ENCODE data around the gene STX18.
"Not testable (repeated sequence)": the region's sequence is repeated elsewhere in the genome, so short reads cannot be mapped to it uniquely, and the experiment has no call there.

STX18 gene

DNA sequence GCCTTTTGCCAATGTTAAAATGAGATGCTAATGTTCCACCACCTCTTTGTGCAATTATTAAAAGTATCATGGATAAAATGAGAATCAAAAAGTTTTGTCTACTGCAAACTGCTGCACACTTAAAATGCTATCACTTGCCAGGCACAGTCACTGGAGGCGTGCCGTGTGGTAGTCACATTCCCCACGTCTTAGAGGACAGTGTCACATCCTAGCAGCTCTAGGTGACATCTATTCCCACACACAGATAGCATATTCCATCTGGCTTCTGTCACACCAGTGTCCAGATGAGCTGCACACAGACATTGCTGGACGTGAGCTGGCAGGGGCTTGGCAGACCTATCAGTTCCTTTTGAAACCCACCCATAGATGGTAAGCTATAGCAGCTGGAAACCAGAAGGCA, 107.9 kb downstream of the STX18 start:
- no peak for DNase-seq

DNA sequence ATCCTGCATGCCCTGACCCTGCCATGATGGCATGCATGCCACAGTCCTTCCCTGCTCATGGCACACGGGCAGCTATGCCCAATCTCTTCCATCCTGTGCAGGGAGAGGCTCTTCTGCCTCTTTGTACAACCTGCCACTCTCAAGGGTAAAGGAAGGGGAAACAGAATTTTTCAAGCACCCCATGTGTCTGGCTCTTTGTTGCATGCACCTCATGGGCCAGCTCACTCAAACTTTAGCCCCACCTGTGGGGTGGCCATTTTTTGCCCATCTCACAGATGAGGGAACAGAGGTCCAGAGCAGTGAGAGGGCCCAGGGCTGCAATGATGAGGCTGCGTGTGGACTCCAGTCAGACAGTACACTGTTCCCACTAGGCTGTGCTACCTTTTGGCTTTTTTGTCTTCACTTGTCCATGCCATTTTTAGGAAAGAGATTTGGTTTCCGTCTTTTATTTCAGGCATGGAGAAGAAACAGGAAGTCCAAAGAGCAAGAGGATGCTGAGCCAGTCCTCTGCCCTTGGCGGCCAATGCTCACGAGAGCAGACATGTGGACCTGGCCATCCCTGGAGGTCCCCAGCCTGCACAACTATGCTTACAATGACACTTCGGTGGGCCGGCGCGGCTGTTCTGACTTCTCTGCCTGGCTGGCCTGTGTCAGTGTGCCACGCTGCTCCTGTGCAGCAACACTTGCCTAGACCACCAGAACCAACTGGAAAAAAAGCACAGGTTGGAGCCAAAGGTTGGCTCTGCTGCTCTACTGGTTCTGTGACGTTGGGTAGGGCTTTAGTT, 109.3 kb downstream of the STX18 start:
- DNase-seq, result no peak

DNA sequence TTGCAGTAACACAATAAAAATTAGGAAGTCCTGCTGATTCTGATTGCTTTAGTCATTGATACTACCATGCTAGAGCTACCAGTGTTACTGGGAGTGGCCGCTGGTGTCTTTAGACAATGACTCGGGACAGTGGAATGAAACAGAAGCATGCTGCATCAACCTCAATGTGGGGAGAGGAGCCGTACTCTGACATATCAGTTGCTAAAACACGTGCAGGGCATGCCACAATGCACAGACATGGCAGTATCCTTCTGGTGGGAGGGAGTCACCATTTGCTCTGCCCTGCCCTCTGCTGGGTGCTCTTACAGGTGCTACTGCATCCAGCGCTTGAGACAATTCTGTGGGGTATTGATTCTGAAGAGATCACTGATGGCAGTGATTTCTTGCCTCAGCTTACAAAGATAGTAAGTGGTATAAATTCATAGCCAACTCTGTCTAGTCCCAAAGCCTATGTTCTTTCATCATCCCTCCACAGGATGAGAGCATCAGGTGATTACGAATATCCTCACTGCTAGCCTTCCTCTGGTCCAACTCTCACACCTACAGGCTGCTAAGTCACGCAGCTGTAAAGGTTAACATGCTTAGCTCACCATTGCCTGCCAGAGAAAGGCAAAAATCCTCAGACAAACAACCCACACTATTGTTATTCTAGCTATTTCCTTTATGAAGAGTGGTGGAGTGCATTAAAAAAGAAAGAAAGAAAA, 111.2 kb downstream of the STX18 start:
- DNase-seq, result peak; percentile 44 to 47

DNA sequence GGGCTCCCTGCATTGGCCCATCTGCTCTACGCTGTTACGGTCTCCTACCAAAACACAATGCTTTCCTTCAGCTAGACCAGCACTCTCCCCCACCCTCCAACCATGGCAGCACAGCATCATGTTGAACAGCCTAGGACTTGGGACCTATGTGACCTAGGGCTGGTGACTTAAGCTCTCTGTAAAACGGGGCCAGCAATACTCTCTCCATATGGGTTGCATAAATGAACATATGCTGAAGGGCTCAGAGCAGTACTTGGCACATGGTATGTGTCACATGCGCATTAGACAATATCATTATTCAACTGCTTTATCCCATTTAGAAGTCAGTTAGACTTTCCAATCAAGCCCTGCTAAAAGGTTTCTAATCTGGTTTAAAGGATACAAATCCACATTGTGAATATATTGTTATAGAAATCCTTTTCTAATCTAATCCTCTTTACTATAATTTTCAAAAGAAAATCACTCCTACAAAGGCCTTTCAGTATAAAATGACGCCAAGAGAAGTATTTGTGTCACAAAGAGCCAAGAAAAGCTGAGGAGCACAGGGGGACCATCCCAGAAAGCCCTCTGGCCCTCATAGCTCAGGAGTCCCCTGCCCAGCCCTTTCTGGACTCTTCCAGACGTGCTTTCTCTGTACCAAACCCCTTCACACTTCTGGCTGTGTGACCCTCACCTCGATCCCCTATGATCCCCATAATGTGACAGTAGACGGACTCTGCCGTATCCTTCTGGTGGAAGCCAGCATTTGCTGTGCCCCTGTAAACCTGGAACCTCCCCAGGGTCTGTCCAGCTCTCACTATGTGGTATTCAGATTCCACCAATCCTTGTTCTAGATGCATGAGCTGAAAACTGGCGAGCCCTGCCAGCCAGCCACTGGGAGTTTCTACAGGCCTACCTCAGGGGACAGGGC, 112.6 kb downstream of the STX18 start:
- DNase-seq, result no peak

DNA sequence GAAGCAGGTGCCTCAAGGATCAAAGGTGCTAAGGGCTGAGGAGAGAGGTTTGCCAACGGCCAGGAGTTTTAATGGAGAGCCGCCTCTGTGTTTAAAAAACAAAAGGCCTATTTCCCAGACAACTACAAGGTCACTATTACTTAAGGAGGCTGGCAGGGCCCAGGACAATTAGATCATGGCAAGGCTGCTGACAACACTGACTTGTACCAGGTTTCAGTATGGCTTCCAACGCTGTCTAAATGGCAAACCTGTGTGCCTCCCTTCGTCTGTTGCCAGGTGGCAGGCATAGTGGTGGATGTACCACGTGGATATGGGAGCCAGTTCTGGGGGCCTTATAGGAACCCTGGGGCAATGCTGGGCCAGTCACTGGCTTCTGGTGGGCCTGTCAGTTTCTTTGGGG, 114.0 kb downstream of the STX18 start:
- DNase-seq, result no peak

DNA sequence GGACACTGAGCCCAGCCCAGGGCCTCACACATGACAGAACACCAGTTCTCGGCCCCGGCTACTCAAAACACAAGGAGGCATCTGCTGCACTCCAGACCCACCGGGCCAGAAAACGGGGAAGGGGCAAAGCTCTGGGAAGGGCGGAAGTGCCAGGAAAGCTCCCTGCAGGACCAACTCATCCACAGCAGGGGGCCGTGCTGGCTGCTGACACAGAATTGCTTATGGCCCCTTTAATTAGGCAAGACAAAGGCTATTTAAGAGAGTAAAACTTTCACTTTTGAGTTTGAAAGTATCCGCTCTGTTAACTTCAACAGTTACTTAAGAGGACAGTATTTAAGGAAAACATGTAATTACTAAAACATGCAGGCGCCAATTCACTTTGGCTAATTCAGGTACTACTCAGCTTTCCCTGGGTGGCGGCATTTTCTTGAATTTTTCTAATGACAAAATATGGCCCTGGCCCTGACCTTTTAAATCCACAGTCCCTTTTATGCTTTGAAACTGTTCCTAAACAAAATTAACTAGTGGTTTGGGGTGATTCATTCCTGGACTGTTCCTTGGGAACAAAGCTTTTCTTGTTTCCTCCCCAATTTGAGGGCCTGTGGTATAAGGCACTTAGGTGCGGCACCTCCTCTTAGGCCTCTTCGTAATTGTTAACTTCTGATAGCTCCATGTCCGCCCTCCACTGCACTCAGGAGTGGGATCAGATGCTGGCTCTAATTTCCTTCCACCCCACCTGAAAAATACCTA, 114.6 kb downstream of the STX18 start:
- no peak for DNase-seq

DNA sequence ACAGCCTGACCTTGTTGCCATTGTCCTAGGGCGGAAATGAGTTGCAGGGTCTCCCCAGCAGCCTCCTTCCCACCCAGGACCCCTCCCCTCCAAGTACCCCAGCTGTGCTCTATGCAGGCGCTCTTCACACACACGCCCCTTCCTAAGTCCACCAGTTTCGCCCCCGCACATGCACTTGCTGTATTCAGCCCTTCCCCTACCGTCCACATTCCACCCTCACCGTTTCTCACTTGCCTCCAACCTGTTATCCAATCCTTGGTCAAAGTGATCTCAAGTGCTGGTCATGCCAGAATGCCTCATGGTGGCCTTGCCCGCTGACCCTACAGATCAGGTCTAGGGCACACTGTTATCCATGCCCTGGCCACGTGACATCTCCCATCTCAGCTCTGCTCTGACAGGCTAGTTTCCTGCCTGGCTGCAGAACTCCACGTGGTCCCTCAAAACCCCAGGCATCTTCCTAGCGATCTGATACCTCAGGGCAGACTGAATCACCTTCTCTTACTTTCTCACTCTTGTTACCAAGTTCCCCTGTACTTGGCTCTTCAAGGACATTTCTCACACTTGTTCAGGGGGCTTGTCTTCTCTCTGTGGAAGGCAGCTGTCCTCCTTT, 115.2 kb downstream of the STX18 start:
- DNase-seq, result no peak

DNA sequence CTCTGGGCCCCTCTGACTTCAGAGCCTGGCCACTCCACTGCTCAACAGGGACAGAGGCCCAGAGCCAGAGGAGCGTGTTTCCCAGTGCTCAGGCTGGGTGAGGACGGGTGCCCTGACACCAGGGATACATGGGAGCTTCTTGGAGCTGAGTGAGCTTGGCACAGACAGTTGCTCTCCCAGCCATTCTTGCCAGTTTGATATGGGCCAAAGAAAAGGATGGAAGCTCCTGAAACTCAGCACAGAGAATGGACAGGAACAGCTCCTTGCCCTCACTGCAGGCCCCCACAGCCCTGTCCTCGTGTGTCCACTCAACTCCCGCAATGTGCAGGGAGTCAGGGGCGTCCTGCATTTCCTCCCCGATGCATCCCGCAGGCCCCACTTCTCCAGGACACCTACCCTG, 116.2 kb downstream of the STX18 start:
- no peak for DNase-seq

DNA sequence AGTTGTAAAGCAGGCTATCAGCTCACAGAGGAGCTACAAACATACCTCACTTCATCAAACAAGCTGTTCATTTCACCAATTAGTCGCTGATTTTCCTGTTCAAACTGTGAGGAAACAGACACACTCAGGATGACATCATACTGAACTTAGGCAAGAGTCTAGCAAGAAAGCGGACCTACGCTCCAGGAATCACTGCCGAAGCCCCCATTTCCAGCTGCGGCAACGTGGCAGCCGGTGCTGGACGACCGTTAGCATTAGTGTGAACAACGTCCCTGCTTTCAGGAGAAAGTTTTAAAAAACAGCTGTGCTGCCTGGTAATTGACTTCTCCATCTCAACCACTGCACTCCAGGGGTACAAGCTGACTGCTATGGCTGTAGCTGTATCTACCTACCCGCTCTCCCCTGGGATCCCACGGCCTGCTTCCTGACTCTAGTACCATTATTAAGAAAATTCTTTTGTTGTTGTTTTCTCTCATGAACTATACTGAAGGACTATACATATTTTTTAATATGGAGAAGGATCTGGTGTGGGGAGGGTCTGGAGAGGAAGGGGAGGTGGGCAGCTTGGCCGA, 116.6 kb downstream of the STX18 start:
- no peak for DNase-seq

DNA sequence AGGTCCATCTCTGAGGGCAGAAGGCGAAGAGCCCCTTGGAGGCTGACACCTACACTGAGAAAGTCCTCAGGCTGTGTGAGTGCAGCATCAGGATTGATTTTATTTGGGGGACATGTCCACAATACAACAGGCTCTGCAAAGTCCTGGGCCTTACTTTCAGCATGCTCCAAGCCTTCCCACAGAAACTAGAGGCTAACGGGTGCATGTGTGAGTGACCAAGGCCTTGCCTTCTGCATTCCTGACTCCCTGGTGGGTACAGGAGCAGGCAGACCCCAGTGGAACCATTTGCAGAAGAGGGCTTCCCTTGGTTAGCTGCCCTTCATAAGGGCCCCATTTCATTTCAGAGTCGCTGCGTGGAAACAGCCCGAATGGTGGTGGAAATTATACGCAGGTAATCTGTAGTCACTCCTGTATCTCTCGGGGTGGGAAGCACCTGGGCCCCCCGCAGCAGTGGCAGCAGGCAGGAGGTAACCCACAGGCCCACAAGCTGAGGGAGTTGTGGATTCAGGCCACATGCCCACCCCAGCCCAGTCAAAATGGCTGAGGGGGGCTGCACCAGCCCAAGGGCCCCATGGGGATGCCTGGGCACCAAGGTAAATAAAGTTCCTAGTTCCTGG, 117.2 kb downstream of the STX18 start:
- DNase-seq, result no peak

DNA sequence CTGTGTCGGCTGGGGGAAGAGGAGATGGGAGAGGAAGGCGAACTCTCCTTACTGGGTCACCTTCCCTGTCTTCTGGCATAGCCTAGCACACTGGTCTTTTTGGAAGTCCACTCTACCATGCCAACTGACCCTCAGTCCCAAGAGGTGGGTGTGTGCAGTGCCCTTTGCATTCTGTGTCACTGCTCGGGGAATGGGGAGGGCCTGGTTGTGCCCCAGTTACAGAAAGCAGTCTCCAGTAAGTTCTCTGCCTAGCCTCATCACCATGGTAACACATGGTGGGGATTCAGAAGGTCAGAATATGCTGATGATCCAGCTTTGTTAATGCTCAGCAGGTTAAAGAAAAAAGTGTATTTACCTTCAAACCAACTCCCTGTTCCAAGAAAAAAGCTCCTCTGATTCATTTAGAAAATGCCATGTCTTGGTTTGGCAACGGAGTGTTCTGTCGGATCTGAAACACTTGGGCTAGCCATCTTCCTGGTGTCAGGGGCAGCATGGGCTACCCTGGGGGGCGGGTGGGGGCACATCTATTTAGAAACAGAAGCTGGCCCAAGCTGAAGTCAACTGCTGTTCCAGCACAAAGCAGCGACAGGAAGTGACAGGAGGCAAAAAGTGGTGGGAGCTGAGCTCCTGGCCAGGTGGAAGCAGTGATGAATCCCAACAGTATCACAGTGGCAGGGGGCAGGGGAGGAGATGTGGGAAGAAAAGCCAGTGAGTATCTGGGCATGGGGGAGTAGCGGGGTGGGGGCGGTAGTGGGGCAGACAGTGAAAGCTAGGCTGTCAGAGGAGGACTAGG, 117.9 kb downstream of the STX18 start:
- no peak for DNase-seq

DNA sequence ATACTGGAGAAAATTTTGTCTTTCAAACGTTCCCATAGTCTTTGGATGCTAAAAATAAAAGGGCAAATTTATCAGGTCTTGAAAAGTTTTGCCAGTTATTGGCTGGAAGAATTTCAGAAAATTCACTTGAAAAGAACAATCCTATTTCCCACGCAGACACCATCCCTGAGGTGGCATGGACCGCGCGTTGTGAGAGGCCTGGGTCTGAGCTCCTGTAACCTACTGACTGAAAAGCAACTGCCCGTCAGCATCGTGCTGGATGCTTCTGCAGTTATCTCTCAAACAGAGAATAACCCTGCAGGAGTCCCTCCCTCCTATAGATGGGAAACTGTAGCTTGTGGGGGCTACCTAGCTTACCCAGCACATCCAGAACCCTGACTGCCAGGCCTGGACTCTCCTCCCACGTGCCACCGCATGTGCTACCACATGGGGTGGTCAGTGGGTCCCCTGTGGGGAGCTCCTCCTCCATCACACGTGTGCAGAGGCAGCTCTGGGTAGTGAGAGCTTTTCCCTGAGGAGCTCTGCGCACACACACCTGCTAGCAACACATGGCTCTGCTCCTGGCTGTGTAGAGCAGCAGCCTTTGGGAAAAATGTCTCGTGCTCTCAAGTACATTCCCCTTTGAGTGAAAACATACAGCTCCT, 118.9 kb downstream of the STX18 start:
- no peak for DNase-seq

DNA sequence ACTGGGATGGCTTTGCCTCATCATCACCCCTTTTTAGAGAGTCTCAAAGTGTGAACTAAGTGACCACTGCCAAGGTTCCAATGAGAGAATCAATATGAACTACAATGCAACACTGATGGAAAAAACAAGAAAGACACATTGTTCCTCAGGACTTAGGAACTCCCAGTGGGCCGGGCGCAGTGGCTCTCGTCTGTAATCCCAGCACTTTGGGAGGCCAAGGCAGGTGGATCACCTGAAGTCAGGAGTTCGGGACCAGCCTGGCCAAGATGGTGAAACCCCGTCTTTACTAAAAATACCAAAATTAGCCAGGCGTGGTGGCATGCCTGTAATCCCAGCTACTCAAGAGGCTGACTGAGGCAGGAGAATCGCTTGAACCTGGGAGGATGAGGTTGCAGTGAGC, 119.7 kb downstream of the STX18 start:
- not testable (repeated sequence) for DNase-seq

DNA sequence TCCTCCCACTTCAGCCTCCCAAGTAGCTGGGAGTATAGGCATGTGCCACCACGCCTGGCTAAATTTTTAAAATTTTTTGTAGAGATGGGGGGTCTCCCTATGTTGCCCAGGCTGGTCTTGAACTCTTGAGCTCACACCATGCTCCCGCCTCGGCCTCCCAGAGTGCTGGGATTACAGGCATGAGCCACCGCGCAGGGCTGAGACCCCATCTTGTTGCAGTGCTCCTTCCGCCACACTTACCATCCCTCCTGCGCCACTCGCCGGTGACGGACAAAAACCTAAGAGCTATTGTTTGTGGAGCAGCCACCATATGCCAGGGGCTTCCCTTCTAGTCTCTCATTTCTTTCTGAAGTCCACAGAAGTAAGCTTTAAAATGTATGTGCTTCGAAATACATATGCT, 120.5 kb downstream of the STX18 start:
- no peak for DNase-seq

DNA sequence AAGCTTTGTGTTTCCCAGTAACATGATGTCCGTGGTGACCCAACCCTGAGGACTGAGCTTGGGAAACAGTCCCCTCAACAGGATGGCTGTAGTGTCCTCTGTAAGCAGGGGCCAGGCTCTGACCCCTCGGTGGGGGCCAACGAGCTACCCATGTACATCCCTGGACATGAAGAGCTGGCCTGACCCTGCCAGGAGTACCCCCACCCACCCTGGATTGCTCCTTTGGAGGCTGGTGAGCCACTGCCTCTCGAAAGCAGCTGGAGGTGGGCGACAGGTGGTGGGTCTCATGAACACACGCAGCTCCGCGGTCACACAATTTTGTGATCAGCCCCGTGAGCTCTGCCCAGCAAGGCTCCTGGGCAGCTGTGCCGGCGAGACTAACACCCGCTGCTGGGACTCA, 121.4 kb downstream of the STX18 start:
- DNase-seq, result no peak

DNA sequence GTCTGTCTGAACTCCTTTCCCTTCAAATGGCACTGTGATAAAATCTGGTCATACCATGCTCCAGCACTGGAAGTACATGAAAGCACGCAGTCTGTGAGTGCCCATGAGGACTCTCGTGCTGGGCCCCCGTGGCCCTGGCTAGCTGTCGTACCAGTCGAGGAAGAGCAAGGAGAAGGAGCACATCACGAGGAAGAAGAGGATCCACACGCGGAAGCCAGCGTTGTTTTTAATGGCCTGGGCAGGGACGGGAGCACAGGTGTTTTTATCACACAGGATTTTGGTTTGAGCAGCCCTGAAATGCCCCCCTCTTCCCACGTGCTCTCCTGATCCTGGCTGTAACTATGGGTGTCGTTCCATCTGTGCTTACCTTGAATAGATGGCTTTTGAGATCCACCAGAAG, 122.0 kb downstream of the STX18 start:
- no peak for DNase-seq

DNA sequence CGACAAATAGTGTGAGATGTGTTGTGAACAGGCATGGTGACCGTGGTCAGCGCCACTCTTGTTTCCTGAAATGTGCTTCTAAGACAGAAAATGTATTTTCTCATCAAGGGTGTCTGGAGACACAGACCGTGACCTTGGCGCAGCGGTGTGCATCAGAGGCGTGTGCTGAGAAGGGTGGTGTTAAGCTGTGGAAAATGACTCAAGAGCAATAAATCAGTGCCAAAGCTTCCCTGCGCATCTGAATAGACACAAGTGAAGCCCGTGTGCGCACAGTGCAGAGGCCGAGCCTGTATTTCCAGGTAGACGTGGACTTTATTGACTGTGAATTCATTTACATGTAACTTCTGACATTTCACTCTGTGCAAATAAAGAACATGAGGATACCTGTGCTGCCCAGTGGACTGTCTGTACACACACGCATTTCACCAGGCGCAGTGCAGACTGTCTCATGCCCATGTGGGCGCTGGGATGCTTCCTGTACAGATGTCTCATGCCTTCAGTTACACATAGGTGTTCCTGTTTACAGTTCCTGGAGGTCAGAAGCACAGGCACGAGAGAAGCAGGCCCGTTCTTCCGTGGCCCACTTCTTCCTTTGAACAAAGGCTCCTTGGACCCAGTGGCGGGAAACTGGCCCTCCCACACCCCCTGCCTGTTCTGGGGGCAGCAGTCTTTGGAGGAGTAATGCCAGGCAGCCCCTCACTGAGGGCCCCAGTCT, 123.0 kb downstream of the STX18 start:
- DNase-seq, result no peak

DNA sequence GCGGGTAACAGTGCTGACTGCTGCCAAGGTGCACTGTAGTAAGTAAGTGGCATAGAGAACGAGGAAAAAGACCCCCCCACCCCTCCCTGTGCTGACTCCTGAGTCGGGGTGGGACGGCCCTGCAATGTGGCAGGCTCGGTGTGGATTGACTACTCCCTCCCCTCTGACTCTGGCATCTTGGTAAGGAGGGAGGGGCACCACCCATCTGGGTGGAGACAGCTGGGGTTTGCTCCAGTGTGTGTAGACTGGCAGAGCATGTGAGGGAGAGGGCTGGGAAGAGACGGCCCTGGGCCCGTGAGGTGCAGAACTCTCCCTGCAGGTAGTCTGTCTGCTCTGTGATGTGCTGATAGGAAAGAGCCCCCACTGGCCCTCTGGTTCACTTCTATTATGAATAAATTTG, 124.0 kb downstream of the STX18 start:
- no peak for DNase-seq

DNA sequence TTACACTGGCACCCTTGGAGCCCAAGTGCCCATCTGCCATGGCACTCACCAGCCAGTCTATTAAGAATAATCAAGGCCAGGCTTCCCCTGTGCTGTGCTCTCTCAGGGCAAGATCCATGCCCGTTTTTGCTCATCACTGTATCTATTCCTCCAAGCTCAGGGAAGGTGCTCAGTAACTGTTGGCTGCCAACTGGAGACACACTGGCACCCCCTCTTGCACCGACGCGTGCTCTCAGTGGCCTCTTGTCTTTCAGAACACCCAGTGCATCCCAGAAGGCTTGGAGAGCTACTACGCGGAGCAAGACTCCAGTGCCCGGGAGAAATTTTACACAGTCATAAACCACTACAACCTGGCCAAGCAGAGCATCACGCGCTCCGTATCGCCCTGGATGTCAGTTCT, 124.9 kb downstream of the STX18 start:
- DNase-seq, result no peak

Data from CD4-positive, alpha-beta T cell treated with Interleukin-1 beta for 1 hour (primary cell).